ENCODE measurements around the gene ZNF792.

ZNF792 gene

DNA sequence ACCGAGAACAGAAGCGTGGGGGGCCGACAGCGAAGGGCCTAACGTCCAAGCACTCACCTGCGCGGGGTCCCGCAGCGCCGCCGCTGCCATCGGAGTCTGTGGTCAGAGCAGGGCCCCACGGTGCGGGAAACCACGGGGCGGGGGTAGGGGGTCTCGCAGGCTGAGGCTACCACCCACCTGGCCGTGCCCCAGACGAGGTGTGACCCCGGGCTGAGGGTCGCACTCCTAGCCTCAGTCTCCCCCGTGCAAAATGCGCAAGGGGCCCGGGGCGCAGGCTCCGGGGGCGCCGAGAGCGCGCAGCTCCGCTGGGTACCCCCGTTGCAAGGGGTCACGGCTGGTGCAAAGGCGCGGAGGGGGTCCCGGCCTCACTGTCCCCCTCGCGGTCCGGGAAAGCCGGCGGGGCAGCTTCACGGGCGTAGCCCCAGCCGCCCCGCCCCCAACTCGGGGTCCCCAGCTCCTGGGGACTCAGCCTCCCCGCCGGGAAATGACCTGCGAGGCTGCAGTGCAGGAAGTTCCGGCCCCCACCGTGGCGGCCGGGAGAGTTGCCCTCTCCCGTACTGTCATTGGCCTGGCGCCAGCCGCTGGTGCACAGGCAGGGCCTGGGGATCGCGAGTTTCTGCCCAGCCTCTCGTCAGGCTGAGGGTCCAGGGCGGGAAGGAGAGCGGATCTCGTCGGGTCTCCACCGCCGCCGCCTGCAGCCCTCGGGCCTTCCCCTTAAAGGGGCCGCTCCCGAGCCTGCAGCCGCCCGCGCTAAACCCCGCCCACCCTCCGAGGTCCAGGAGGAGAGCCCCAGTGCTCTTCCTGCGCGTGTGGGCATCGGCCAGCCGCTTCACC is at the start of gene ZNF792:
TSS of gene ZNF792 (minus strand) at position 657 of the 834 bp plus-strand sequence. CDS start at position 90, 567 bp downstream.
- peak within 1 kb of the TSS; percentile 72 for H3K4me3 ChIP-seq (ENCODE audit: low read depth, low read length)
- peak; percentile 36 for DNase-seq (ENCODE audit: low read depth, low spot score)
- TF ChIP-seq, protein P1, sequence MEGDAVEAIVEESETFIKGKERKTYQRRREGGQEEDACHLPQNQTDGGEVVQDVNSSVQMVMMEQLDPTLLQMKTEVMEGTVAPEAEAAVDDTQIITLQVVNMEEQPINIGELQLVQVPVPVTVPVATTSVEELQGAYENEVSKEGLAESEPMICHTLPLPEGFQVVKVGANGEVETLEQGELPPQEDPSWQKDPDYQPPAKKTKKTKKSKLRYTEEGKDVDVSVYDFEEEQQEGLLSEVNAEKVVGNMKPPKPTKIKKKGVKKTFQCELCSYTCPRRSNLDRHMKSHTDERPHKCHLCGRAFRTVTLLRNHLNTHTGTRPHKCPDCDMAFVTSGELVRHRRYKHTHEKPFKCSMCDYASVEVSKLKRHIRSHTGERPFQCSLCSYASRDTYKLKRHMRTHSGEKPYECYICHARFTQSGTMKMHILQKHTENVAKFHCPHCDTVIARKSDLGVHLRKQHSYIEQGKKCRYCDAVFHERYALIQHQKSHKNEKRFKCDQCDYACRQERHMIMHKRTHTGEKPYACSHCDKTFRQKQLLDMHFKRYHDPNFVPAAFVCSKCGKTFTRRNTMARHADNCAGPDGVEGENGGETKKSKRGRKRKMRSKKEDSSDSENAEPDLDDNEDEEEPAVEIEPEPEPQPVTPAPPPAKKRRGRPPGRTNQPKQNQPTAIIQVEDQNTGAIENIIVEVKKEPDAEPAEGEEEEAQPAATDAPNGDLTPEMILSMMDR (IDR thresholded peaks at IDR 0.05; ENCODE audit: low read depth, low read length) = no peak

DNA sequence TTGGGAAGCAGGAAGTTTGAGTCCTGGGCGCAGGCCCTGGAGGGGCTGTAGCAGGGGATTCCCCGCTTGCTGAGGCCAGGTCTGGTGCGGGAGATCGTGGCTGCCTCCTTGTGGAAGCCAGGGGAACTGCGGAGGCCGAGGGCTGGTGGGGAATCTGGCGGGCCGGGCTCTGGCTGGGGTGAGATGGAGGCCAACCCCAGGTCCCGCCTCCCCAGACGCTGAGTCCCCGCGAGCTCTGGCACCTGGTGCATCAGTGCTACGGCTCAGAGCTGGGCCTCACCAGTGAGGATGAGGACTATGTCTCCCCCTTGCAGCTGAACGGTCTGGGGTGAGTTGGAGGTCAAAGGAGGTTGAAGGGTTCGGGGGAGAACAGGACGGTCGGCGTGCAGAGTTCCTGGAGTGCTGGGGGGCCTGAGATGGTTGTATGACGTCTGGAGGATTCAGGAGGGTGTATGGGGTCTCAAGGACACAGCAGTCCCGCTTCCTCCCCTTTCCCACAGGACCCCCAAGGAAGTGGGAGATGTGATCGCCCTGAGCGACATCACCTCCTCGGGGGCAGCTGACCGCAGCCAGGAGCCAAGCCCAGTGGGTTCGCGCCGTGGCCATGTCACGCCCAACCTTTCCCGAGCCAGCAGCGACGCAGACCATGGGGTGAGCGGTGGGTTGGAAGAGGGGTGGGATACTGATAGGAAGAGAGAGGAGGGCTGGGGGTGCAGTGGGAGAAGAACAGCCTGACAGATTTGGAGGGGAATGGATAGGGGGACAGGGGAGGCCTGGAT is 49.2 kb upstream of the ZNF792 start:
- TF ChIP-seq, protein P1 (IDR thresholded peaks at IDR 0.05; ENCODE audit: low read depth, low read length) = peak; percentile 96
- peak; percentile 53 for DNase-seq (ENCODE audit: low read depth, low spot score)
- in situ Hi-C loops (cut with HindIII; ENCODE audit: low sequenced_read_pairs) = no loop called here
- no peak overlapping the region for H3K4me3 ChIP-seq (ENCODE audit: low read depth, low read length)

More for the DNA sequence above, at the start of gene ZNF792:
- in situ Hi-C loops (cut with HindIII; ENCODE audit: low sequenced_read_pairs) = no loop called here

DNA sequence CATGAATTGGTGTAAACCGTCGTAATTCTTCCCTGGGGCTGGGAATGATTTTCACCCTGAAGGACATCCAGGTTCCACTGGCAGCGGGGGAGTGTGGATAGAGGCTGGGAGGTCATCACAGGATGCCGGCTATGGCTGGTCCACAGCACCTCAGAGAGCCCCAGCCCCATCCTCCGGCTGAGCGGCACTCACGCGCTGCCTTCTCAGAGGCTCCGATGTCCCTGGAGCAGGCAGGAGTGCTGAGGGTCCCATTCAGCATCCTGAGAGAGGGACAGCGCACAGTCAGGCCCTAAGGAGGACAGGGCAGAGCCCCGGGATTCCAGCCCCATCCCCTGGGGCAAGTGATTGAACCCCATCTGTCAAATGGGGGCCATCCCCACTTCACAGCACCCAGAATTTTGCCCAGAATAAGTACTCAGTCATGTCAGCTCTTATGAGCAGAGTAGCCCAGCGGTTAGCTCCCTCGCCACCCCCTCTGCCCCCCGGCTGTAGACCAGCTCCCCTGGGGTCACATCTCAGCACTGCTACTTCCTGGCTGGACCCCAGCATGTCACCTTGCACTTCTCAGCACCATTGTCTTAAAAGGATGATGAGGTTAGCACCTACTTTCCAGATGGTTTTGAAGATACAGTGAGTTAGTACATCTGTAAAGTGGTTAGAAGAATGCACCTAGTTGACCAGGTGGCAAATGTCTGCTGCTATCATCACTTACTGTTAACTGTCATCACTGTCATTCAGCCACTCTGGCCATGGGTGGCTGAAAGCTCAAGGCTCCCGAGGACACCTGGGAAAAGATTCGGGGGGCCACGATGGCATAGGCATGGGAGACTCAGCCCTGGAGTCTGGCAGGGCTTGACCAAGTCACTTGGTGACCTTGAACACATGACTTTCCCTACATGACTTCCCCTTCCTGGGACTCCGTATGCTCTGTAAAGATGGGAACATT is 48.0 kb upstream of the ZNF792 start:
- H3K4me3 ChIP-seq (ENCODE audit: low read depth, low read length) = no peak overlapping the region
- TF ChIP-seq, protein P1 (IDR thresholded peaks at IDR 0.05; ENCODE audit: low read depth, low read length) = no peak
- no peak for DNase-seq (ENCODE audit: low read depth, low spot score)
- in situ Hi-C loops (cut with HindIII; ENCODE audit: low sequenced_read_pairs) = no loop called here

DNA sequence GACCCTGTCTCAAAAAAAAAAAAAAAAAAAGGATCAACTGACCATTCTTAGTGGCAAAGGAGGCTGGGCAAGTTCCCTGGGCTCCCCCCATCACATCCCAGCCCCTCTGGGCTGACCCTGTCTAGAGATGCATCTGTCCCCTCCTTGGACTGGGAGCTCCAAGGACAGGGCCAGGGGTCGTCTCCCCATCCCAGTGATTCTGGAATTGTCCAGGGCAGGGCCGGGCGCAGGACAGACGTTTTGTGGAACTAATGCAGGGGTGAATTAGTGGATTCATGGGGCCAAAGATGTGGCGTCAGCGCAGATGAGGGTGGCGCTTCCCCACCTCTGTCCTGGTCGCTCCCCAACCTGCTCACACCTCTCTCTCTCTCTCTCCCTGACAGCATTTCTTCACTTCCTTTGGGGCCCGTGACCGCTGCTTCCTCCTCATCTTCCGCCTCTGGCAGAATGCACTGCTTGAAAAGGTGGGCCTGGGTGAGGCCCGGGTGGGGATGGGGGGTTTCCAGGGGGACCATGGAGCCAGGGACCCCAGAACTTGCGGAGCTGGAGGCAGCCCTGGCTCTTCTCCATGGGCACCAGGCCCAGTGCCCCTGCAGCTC is 47.2 kb upstream of the ZNF792 start:
- no peak for DNase-seq (ENCODE audit: low read depth, low spot score)
- in situ Hi-C loops (cut with HindIII; ENCODE audit: low sequenced_read_pairs) = no loop called here

DNA sequence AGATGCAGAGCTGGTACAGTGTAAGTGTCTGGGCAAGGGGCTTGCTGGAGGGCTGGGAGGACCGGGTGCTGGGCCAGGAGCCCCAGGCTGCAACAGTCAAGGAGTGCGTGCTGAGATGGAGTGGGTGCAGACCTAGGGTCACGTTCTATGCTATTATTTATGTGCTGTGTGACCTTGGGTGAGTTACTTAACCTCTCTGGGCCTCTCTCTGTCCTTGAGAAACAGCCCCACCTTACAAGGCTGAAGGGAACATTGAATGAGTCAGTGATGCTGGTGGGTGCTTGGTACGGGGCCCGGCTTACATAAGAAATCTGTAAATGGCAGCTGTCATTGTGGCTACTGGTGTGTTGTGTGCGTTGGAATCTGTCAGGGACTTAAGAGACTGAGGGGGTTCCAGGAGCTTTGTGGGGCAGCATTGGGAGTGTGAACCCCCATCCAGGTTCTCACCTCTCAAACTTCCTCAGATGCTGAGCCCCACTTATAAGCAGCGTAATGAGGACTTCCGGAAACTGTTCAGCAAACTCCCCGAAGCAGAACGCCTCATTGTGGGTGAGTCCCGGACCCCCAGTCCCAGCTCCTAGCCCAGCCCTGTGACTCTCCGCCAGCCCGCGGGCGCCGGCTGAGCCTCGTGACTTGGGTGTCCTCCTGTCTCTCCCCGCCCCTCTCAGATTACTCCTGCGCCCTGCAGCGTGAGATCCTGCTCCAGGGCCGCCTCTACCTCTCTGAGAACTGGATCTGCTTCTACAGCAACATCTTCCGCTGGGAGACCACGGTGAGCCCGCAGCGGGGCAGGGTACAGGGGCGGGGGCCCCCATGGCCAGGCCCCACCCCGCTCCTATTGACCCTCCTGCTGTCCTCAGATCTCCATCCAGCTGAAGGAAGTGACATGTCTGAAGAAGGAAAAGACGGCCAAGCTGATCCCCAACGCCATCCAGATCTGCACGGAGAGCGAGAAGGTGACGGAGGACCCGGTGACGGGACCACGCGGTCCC is 45.7 kb upstream of the ZNF792 start:
- TF ChIP-seq, protein P1 (IDR thresholded peaks at IDR 0.05; ENCODE audit: low read depth, low read length) = no peak
- DNase-seq (ENCODE audit: low read depth, low spot score) = no peak
- in situ Hi-C loops (cut with HindIII; ENCODE audit: low sequenced_read_pairs) = no loop called here

More for the DNA sequence above, 47.2 kb upstream of the ZNF792 start:
- no peak overlapping the region for H3K4me3 ChIP-seq (ENCODE audit: low read depth, low read length)
- TF ChIP-seq, protein P1 (IDR thresholded peaks at IDR 0.05; ENCODE audit: low read depth, low read length) = no peak

More for the DNA sequence above, 45.7 kb upstream of the ZNF792 start:
- H3K4me3 ChIP-seq (ENCODE audit: low read depth, low read length) = no peak overlapping the region
